GM19455 (cell line): ENCODE results near the gene PLAGL2.

ENCODE experiments used
- ATAC-seq: cut with Tn5 transposase; IDR thresholded peaks from one replicate; pipeline ENCODE4 v1.9.1; 2021; ENCODE audit not compliant: unreplicated experiment

PLAGL2 gene

DNA sequence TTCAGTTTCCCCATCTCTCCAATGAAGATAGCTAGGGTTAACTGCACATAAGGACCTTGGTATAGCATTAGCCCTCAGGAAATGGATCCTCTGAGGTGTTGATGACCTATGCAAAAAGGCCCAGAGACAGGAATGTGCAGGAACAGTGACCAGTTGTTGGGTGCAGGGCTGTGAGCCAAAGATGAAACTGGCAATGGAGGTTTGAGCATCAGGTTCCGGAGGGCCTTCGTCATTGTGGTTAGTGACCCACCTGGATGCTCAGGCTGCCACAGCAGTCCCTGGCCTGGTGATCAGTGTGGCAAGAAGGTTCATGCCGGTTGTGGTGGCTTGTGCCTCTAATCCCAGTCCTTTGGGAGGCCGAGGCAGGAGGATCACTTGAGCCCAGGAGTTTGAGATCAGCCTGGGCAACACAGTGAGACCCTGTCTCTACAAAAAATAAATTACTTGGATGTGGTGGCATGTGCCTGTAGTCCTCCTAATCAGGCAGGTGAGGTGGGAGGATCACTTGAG is 54.3 kb downstream of the PLAGL2 start:
- no peak for ATAC-seq

DNA sequence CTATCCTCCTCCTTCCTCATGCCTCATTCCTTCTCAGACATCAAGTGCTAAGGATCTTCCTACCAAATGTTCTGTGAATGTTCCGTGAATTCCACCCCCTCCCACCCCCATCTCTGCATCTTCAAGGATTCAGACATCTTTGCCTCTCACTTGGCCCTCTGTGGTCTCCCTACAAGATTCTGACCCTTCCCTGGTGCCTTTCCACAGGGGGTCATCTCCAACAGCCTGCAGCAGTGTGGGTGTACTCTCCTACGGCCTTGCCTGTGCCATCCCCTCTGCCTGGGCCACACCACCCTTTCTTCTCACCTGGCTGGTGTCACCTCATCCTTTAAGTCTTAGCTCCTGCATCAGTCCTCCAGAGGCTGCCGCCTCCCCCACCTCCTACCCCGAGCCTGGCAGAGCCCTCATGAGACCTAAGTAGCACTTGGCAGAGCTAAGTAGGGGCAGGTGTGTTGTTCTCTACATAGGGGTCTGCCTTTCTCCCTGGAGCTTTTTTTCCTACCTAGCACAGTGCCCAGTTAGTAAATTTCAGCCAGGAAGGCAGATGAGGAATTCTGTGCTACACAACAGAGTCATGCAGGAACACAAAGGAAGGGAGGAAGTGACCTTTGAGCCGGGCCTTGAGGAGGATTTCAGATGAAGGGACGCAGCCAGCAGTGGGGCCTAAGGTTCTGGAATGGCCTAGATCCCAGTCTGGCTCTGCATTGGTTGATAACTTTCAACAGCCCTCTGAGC is 55.0 kb downstream of the PLAGL2 start:
- ATAC-seq = no peak

DNA sequence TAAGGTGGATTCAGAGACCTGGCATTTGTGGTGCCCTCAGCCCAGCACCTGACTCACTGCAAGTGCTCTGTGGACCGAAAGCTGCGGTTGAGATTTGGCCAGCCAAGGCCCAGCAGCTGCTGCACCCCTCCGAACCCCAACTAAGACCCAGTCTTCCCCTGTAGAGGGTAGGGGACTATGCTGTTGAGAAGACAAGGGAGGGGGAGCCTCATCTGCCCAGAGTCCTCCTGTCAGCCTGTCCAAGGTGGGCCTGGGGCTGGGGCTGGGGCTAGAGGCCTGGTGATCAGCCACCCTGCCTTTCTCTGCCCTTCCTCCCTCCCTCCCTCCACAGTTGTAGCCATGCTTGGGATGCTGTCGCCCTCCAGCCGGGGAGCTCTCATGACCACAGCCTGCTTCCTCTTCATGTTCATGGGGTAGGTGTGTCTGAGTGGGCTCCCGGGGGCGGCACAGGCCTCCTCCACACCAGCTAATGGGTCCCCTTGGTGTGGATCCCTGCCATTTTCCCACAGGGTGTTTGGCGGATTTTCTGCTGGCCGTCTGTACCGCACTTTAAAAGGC is 57.2 kb downstream of the PLAGL2 start:
- ATAC-seq = no peak

DNA sequence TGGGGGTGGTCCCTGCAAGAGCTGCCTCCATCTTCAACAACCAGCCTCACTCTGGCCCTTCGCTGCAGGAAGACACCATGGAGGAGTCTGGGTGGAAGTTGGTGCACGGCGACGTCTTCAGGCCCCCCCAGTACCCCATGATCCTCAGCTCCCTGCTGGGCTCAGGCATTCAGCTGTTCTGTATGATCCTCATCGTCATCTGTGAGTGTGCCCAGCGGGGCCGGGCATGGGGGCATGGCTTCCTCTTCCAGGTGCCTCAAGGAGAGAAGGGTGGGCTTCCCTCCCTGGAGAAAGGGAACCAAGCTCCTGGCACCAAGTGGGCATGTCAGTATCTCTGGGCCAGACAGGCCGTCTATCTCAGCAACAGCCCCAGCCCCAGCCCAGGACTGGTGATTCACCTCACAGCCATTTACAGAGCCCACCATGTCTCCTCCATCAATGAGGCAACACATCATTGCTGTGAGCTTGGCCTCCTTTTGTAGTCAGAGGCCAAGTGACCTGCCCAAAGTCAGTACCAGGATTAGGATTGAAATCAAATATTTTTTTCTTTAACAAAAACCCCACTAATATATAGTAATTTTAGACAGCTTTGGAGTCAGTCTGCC is 57.9 kb downstream of the PLAGL2 start:
- no peak for ATAC-seq

DNA sequence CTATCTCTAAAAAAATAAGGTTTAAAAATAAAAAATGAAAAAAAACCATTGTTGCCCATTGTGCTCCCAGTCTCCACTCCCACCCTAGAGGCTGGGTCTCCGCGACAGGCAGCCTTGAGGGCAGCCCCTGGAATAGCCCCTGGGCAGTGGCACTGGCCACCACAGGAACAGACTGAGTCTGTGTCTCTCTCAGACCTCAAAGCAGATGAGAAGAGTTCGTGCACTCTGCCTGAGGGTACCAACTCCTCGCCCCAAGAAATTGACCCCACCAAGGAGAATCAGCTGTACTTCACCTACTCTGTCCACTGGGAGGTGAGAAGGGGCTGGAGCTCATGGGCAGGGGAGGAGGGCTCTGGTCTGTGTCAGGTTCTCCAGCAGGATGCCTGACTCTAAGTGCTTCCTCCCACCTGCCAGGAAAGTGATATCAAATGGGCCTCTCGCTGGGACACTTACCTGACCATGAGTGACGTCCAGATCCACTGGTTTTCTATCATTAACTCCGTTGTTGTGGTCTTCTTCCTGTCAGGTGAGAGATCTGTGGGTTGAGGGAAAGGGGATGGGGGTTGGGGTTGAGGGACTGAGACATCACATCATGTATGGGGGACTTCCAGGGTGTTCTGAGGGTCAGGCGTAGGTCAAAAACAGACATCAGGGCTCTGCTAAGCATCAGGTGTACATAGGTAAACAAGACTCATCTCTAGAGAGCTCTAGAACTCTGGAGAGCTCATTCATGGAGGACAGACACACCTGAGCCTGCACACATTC is 62.5 kb downstream of the PLAGL2 start:
- no peak for ATAC-seq

DNA sequence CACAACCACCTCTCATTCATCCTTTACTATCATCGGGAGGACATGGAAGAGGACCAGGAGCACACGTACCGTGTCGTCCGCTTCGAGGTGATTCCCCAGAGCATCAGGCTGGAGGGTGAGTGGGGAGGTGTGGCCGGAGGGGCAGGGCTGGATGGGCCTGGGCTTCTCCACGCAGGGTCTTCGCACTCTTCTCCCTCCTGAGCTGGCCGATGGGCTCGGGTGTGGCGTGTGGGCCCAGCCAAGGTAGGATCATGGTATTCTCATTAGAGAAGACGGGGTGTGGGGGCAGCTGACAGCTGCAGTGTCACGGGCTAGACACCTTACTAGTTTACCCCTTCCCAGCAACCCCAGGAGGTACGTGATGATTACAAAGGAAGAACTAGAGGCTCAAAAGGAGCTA is 64.6 kb downstream of the PLAGL2 start:
- ATAC-seq = no peak
